Tongue (tissue), 2 donors: ENCODE data around the gene NEK1. TPM values are rescaled to one million over a fixed set of nuclear protein-coding genes. Genes with fewer than 3 reads are reported as not detected.

Experiments used
- DNase-seq: peaks from one replicate; pipeline ENCODE4 v3.0.0-alpha.2; 2015
- total RNA-seq: library from RNA; depleted of rRNA; stranded (reverse); fragments of >200 nt; gene quantifications from one replicate; pipeline ENCODE4 v1.2.3, GENCODE V29; 2014

NEK1 gene
- total RNA-seq, 1 donor from 2014 or later = 16.6 TPM

DNA sequence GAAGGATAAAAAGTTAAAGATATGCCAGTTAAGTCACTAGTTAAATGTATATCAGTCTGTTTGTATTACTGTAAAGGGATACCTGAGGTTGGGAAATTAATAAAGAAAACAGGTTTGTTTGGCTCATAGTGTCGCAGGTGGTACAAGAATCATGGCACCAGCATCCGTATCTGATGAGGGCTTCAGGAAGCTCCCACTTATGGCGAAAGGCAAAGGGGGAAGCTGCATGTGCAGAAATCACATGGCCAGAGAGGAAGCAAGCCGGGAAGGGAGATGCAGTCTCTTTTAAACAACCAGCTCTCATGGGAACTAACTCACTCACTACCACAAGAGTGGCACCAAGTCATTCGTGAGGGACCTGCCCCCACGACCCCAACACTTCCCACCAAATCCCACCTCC, 249.8 kb downstream of the NEK1 start:
- no peak for DNase-seq

DNA sequence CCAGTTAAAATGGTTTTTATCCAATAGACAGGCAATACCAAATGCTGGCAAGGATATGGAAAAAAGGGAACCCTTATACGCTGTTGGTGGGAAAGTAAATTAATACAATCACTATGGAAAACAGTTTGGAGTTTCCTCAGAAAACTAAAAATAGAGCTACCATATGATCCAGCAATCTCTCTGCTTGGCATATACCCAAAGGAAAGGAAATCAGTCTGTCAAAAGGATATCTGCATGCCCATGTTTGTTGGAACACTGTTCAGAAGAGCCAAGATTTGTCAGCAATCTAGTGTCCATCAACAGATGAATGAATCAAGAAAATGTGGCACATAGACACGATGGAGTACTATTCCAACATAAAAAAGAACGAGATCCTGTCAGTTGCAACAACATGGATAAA, 250.6 kb downstream of the NEK1 start:
- no peak for DNase-seq

GRCh38 chr4:169359961-169360360, 252.4 kb downstream of the NEK1 start:
- DNase-seq = no peak

- DNase-seq = no peak
Observed at GRCh38 chr4:169352360-169352759, 260.0 kb downstream of the NEK1 start.

- no peak for DNase-seq
Observed at GRCh38 chr4:169351872-169352271, 260.5 kb downstream of the NEK1 start.

DNA sequence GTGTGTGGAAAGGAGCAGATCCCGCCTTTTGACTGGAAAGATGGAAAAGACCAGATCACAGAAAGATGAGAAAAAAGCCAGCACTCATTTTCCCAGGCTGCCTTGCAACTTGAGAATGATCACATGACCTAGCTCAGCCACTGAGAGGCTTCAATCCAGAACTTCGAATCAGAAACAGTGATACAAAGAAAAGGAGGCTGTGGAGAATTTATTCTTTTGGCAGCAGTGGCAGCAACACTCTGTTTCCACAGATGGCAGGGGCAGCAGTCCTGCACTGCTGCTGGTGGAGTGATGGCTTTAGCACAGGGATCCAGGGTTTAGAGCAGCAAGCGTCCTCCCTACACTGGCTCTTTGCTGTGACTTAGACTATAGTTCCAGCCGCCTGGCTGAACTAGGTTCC, 263.8 kb downstream of the NEK1 start:
- DNase-seq = no peak

DNA sequence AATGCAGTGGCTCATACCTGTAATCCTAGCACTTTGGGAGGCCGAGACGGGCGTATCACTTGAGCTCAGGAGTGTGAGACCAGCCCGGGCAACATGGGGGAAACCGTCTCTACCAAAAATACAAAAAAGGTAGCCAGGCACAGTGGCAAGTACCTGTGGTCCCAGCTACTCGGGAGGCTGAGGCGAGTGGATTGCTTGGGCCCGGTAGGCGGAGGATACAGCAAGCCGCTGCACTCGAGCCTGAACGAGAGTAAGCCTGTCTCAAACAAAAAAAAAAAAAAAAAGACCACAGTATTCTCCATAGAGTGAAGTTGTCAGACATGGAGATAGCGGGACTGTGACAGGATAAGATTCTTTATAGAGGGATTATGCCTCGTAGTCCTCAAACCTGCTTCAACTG, 265.5 kb downstream of the NEK1 start:
- no peak for DNase-seq

DNA sequence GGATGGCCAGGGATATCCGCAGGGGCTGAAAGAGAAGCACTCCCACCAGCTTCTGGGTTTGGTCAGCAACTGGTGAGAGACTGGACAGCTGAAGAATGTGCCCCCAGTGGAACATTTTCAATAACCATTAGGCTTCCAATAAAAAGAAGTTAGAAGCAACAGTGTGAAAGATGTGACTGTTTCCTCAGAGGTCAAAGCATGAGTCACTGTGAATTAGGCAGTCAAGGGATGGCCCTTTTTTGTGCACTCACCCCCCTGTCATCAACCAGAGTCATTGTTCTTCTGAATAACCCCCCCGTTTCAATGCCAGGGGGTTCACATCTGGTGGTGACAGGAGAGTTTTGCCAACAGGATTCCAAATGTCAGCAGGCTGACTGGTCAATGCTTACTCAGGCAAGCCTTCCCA, 267.1 kb downstream of the NEK1 start:
- DNase-seq = no peak

Other genes with a start within 250 kb of the NEK1 start
- gene CLCN3, start 8.0 kb upstream of the NEK1 start, total RNA-seq = 61.1 TPM
- 21.2 TPM for gene HPF1, start 145.4 kb upstream of the NEK1 start, total RNA-seq